Left lung (tissue), 10 donors: ENCODE results near the gene FAM98C. TPM values are rescaled to one million over a fixed set of nuclear protein-coding genes. Genes with fewer than 3 reads are reported as not detected.
A peak's percentile ranks its signal among the peaks of the same experiment; 100 is the strongest.
"Not testable (repeated sequence)": the region's sequence is repeated elsewhere in the genome, so short reads cannot be mapped to it uniquely, and the experiment has no call there.

ENCODE experiments used
- ATAC-seq: fragments of 200-7000 bp; cut with Tn5 transposase; one replicate; pipeline ENCODE4 v1.9.1; 2020; ENCODE audit warnings: moderate library complexity
- DNase-seq, 4 donors: peaks; one replicate each; pipeline ENCODE4 v3.0.0-alpha.2; 2013 to 2020
- H3K27ac ChIP-seq, 2 donors: fragments of 200-600 bp; sonication (generic) in 1 of 2; one replicate each; pipeline versions ENCODE4 v1.5.0 to v1.8.0; 2020 to 2021
- H3K27me3 ChIP-seq, 2 donors: fragments of 200-600 bp; sonication (generic) in 1 of 2; one replicate each; pipeline versions ENCODE4 v1.5.0 to v1.8.0; 2020 to 2021
- H3K36me3 ChIP-seq, 2 donors: fragments of 200-600 bp; sonication (generic) in 1 of 2; one replicate each; pipeline versions ENCODE4 v1.5.0 to v1.8.0; 2020 to 2021
- H3K4me1 ChIP-seq, 2 donors: fragments of 200-600 bp; one replicate each; pipeline ENCODE4 v1.8.0; 2021
- H3K4me3 ChIP-seq, 2 donors: fragments of 200-600 bp; sonication (generic) in 1 of 2; one replicate each; pipeline versions ENCODE4 v1.5.0 to v1.8.0; 2020 to 2021; ENCODE audit warnings: mild to moderate bottlenecking in 1 of 2
- H3K9me3 ChIP-seq, 2 donors: fragments of 200-600 bp; sonication (generic) in 1 of 2; one replicate each; pipeline versions ENCODE4 v1.5.0 to v1.8.0; 2020 to 2021
- intact Hi-C, 2 donors: fragments of 100-400 bp; cut with DNase I; formaldehyde crosslinking; loops; one replicate each; pipeline versions ENCODE4 v1.11.2 to v1.14.2; 2022
- polyA plus RNA-seq, 6 donors: library from polyadenylated mRNA; unstranded; fragments of 120-200 nt; gene quantifications; one replicate each; pipeline ENCODE4 v1.2.1, GENCODE V29; 2013; ENCODE audit not compliant: insufficient read length in 6 of 6
- total RNA-seq, 2 donors: library from RNA; stranded (reverse); fragmentation: NEBNext Ultra II Directional; extraction: Animal tissue kit (Norgen Biotek cat#: 25700); gene quantifications; one replicate each; pipeline ENCODE4 v1.2.1, GENCODE V29; 2021
- TF ChIP-seq, protein P1 (sequence below), 2 donors: fragments of 200-600 bp; sonication (generic) in 1 of 2; IDR thresholded peaks; one replicate each; pipeline versions ENCODE4 v1.5.0 to v1.8.0; 2021; ENCODE audit warnings: antibody characterized with exemption in 2 of 2
- donor health status: DM: no; HTN: yes; CAD: no.
- donor health status: DM: no; HTN: no; CAD: no.

The FAM98C gene
- total and polyA plus RNA-seq, 8 donors: 13.3 to 21.2 (median 18.0) TPM

DNA sequence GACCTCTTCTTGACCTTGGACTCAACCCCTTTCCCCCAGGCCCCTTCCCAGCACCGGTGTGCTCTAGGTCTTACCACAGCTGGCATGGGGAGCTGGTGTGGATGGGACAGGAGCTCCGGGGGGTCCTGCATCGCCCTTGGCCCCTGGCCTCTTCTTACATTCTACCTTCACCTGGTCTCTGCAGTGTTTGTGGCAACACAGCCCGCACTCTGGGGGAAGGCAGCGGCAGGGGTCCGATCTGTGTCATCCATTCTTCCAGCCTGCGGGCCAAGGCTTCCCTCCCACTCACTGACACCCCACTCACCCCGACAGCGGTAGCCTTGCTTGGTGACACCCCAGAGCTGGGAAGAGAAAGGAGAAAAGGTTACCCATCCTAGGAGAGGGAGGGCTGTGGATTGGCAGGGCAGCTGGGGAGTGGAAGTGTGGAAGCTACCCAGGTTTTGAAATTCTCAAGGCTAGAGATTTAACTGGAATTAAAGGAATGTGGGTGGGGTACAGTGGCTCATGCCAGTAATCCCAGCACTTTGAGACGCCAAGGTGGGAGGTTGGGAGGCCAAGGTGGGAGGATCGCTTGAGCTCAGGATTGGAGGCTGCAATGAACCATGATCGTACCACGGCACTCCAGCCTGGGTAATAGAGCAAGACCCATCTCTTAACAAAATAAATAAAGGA lies 8.3 kb downstream of the FAM98C start:
- intact Hi-C loops: no loop called here
- Histone ChIP-seq H3K4me3 (no peak overlapping the region), H3K4me1 (no peaks in the 10 kb centered on the region), H3K27me3 (no peaks in the 10 kb centered on the region), H3K9me3 (no peaks in the 10 kb centered on the region), H3K36me3 (peaks cover 0 to 89% of the 10 kb centered on the region in 2 donors), H3K27ac (no peak overlapping the region)
- peak in 1 of 4 donors; percentile 1 for DNase-seq
- no peak for ATAC-seq
- TF ChIP-seq, protein P1, sequence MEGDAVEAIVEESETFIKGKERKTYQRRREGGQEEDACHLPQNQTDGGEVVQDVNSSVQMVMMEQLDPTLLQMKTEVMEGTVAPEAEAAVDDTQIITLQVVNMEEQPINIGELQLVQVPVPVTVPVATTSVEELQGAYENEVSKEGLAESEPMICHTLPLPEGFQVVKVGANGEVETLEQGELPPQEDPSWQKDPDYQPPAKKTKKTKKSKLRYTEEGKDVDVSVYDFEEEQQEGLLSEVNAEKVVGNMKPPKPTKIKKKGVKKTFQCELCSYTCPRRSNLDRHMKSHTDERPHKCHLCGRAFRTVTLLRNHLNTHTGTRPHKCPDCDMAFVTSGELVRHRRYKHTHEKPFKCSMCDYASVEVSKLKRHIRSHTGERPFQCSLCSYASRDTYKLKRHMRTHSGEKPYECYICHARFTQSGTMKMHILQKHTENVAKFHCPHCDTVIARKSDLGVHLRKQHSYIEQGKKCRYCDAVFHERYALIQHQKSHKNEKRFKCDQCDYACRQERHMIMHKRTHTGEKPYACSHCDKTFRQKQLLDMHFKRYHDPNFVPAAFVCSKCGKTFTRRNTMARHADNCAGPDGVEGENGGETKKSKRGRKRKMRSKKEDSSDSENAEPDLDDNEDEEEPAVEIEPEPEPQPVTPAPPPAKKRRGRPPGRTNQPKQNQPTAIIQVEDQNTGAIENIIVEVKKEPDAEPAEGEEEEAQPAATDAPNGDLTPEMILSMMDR (IDR thresholded peaks at IDR 0.05): no peak

DNA sequence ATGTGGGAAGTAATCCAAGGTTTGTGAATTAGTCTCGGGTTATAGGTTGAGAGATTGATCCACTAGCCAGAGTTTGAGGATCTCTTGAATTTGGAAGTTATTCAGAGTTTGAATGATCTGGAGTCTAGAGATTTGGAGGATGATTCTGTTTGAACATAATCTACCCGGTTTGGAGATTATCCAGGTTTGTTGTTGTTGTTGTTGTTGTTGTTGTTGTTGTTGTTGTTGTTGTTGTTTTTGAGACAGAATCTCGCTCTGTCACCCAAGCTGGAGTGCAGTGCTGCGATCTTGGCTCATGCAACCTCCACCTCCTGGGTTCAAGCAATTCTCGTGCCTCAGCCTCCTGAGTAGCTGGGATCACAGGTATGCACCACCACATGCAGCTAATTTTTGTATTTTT lies 9.0 kb downstream of the FAM98C start:
- ATAC-seq, DNase-seq, H3K4me1 ChIP-seq, H3K27me3 ChIP-seq, intact Hi-C loops, H3K4me3 ChIP-seq, H3K9me3 ChIP-seq, H3K27ac ChIP-seq: not testable (repeated sequence)
- peaks cover 0 to 82% of the 10 kb centered on the region in 2 donors for H3K36me3 ChIP-seq

DNA sequence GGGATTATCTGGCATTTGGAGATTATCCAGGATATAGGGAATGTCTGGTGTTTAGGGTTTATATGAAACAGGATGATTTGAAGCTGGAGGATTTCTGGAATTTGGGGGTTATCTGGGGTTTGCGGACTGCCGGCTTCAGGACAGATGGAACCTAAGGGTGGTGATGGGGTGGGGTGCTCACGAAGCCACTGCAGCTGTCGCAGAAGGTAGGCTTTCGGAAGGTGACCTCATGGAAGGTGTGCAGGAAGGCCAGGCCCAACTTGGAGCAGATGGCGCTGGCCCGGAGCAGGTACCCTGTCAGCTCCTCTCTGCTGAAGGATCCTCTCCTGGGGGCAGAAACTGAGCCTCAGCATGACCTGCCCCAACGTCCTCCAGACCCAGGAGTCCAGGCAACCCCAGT lies 9.6 kb downstream of the FAM98C start:
- H3K9me3 ChIP-seq: no peaks in the 10 kb centered on the region
- TF ChIP-seq, protein P1 (IDR thresholded peaks at IDR 0.05): no peak
- peaks cover 2 to 7% of the 10 kb centered on the region in 2 donors for H3K4me1 ChIP-seq
- ATAC-seq (no peak), DNase-seq (no peak)
- no peaks in the 10 kb centered on the region for H3K27me3 ChIP-seq
- no peak overlapping the region for H3K27ac ChIP-seq
- peaks cover 0 to 76% of the 10 kb centered on the region in 2 donors for H3K36me3 ChIP-seq
- intact Hi-C loops: no loop called here
- no peak overlapping the region for H3K4me3 ChIP-seq

DNA sequence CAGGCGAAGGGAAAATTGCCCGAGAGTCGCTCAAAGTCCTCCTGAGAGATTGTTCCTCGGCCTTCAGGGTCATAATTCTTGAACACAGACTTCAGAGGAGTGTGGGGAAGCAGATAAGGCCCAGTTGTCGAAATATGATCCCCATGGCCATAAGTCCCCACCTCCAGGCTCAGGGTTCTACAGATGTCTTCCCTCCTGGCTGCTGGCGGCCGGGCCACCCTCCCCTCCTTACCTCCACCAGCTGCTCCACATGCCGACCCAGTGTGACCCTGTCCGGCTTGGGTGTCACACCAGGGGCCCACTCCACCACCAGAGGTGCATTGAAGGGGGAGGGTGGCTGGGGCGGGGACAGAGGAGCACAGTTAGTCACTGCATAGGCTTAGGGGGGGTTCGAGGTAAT lies 10.1 kb downstream of the FAM98C start:
- no peak overlapping the region for H3K4me3 ChIP-seq
- no peak for ATAC-seq
- DNase-seq: no peak

DNA sequence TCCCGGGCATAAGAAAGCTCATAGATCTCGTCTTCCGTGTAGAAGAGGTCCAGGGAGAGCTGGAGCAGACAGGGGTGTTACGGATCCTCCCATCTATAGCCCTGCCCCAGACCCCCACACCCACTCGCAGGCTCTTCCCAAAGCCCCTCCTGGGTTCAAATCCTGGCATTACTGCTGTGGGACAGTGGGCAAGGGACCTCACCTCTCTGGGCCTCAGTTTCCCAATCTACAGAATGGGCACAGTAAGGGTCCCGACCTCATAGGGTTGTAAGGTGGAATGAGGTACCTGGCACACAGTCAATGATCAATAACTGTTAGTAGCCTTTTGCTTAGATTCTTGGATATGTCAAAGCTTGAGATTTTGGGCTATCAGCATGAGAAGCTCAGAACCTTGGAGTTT lies 10.5 kb downstream of the FAM98C start:
- Histone ChIP-seq H3K27ac (no peak overlapping the region), H3K4me1 (peaks cover 9 to 16% of the 10 kb centered on the region in 2 donors), H3K9me3 (no peaks in the 10 kb centered on the region), H3K27me3 (peaks cover 0 to 8% of the 10 kb centered on the region in 2 donors), H3K4me3 (no peak overlapping the region), H3K36me3 (peaks cover 0 to 68% of the 10 kb centered on the region in 2 donors)
- no peak for ATAC-seq
- DNase-seq: no peak
- intact Hi-C loops: no loop called here
- TF ChIP-seq, protein P1 (IDR thresholded peaks at IDR 0.05): no peak

More for the DNA sequence above, 10.1 kb downstream of the FAM98C start:
- Histone ChIP-seq H3K27ac (no peak overlapping the region), H3K27me3 (peaks cover 0 to 3% of the 10 kb centered on the region in 2 donors), H3K36me3 (peaks cover 0 to 72% of the 10 kb centered on the region in 2 donors), H3K9me3 (no peaks in the 10 kb centered on the region), H3K4me1 (peaks cover 5 to 11% of the 10 kb centered on the region in 2 donors)
- intact Hi-C loops: no loop called here
- TF ChIP-seq, protein P1 (IDR thresholded peaks at IDR 0.05): no peak
